GM18951 (cell line): ENCODE results near the gene HACD2.

Experiments used
- POLR2A ChIP-seq: IDR thresholded peaks from 4 replicates; pipeline ENCODE4 v1.6.1; 2011; ENCODE audit warnings: mild to moderate bottlenecking; ENCODE audit not compliant: insufficient read length, insufficient read depth; ENCODE audit errors: extremely low read depth
- in situ Hi-C: fragments of 300-500 bp; cut with MboI; formaldehyde crosslinking; loops from one replicate; pipeline ENCODE4 v1.12.0; 2022; ENCODE audit warnings: low sequenced_read_pairs, mixed read lengths, inconsistent platforms; ENCODE audit not compliant: unreplicated experiment

Gene HACD2

GRCh38 chr3:123584988-123585937 is at the start of gene HACD2:
TSS of gene HACD2 (minus strand) at chr3:123585053. CDS start at chr3:123585027, 26 bp downstream.
- peak; percentile 84 for TF ChIP-seq POLR2A
- in situ Hi-C loops: no loop called here

DNA sequence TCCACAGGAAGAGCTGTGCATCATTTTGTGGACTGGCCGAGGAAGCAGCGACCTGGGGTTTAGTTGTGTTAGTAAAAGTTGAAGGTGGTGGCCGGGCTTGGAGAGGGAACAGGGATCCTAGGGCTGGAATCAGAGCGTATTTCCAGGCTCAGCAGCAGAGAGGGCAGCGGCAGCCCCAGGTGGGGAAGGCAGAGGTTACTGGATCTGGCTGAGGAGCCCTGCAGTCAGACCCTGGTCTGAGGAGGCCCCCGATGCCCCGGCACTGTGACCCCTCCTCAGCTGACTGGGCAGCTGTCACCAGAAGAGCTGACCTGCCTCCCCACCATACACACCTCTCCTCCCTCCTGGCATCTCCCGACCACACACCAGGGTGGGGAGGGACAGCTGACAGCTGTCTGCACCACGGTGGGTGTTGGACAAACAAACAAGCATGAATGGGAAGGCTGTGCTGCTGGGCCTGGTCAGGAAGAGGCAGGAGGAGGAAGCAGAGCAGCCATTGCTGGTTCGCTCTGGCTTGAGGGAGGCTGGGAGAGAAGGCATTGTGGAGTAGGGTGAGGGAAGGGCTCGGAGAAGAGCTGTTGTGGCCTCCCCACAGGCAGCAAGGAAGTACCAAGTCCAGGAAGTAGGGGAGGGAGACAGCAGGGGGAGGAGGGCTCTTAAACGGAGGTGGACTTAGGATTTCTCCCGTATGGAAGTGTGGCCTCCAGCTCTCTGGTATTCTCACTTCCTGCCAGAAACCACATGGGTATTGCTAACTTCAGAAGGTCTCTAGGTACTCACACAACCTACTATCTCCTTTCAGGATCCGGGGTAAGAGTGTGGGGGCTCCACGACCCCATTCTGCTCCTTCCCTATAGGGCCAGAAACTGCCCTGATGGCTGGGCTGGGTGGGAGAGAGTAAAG is 49.5 kb upstream of the HACD2 start:
- TF ChIP-seq POLR2A: no peak
- in situ Hi-C loops: no loop called here

DNA sequence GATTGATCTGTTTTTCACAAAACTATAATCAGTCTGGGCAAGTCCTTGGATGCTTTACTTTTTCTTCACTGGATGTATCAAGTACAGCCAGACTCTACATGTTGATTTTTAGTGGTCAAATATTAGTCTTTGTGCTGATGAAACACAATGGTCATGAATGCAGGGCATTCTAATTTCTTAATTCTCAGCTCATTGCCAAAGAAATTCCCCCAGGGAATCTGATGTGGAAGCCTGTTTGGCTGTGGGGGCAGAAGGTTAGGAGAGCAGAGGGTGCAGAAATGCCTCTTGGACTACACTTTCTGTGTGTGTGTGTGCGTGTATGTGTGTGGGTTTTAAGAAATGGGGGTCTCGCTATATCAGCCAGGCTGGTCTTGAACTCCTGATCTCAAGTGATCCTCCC is 48.7 kb upstream of the HACD2 start:
- no peak for TF ChIP-seq POLR2A
- in situ Hi-C loops: no loop called here

- TF ChIP-seq POLR2A: no peak
- in situ Hi-C loops: no loop called here
Observed at GRCh38 chr3:123632161-123632655, 47.4 kb upstream of the HACD2 start.

DNA sequence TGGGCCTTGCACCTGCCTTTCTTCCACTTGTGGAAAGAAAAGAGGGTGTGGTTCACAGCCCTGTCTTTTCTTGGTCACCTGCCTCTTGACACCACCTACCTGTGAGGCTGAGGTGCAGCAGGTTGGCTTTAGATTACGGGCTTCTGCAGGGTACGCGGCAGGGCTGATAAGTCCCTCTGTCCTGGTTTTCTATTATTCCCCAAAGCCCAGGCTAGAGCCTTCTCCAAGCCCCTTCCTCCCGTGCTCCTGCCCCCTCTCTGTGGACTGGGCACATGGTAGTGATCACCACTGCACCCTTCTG is 44.8 kb upstream of the HACD2 start:
- TF ChIP-seq POLR2A: no peak
- in situ Hi-C loops: no loop called here

DNA sequence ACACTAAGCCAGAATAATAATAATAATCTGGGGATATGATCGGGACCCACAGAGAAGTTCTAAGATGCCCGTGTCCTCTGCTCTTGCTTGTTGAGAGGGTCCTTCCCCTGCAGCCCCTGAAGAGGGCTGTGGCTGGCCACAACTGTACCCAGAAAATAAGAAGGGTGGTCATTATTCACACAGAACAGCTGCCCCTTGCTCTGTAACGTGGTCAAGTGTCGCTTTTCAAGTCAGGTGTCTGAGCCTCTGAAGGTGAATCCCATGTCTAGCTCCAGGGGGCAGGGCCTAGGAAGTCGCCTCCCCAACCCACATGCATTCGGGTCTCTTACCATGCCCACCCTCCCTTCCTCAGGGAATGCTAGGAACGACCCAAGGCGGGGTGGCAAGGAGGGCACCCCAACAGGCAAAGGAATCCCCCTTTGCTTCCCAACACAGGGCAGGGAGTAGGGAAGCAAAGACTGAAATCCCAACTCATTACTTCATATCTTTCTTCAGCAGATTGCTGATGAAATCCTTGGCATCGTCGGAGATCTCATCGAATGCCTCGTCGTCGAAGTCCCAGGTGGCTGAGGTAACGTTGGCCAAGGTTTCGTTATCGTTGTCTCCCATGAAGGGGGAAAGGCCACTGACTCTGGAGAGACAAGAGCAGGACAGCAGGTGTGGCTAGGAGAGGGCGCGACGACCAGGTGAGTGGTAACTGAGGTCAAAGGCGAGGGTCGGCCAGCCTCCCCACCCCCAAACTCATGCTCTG is 44.3 kb upstream of the HACD2 start:
- in situ Hi-C loops: no loop called here
- TF ChIP-seq POLR2A: no peak

- in situ Hi-C loops: no loop called here
- TF ChIP-seq POLR2A: no peak
Observed at GRCh38 chr3:123627673-123628670, 43.1 kb upstream of the HACD2 start.

GRCh38 chr3:123626881-123627280 is 42.0 kb upstream of the HACD2 start:
- in situ Hi-C loops: no loop called here
- TF ChIP-seq POLR2A: no peak

DNA sequence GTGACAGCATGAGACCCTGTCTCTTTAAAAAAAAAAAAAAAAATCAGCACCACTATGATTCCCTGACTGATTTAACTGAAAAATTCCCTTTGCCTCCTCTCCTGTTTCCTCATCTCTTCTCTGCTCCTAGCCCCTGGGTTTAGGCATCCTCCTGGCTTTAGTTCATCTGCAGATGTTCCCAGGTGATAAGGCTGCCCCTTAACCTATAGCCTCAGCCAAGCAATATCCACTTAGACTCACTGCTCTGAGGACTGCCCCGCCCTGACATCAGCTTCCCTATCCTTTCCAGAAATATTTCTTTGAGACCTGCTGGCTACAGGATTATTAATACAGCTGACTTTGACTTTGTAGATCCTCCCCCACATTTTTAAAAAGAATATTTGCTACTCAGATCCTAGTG is 39.4 kb upstream of the HACD2 start:
- in situ Hi-C loops: no loop called here
- no peak for TF ChIP-seq POLR2A

DNA sequence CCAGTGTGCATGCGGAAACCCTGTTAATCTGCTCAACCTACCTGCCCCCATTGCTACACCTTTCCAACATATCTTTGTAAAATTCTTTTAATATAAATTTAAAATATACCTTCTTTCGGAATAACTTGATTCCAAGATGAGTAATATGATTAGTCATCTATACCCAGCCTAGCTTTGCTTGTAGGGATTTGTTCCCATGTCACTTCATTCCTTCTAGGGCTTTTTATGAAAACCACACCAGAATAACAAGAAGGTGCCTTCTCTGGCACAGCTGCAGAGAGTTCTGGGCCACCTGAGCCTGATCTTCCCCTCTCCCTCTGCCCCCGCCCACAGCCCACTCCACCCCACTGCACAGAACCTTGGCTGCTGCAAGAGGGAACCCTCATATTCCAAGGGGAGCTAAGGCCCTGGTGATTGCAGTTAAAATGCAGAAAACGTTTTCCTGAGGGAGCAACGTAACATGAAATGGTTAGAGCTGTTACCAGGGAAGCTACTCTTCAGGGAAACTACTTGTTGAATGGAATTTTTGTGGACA is 38.6 kb upstream of the HACD2 start:
- TF ChIP-seq POLR2A: no peak
- in situ Hi-C loops: no loop called here

- in situ Hi-C loops: no loop called here
- TF ChIP-seq POLR2A: no peak
Observed at GRCh38 chr3:123622766-123623165, 37.9 kb upstream of the HACD2 start.

GRCh38 chr3:123621850-123622189 is 37.0 kb upstream of the HACD2 start:
- TF ChIP-seq POLR2A: no peak
- in situ Hi-C loops: no loop called here
